Endothelial cell of umbilical vein (primary cell): Measurements from ENCODE around the gene MAST4. TPM values are rescaled to one million over a fixed set of nuclear protein-coding genes. Genes with fewer than 3 reads are reported as not detected.

Source experiments
- BruUV-seq: library from RNA; stranded (reverse); fragments of 400-500 nt; replicated peaks from 2 replicates; lab custom pipeline; 2021; lab: Mats Ljungman, UMichigan
- CTCF ChIA-PET: fragments of 300-600, 350-600 bp; sonication (Branson Sonifier 250); formaldehyde crosslinking; loops from one replicate; lab custom pipeline; 2021; ENCODE audit warnings: antibody characterized with exemption, inconsistent platforms; lab: Charles Lee
- POLR2A ChIA-PET: fragments of 300-600, 350-600 bp; sonication (Branson Sonifier 250); formaldehyde crosslinking; loops from one replicate; lab custom pipeline; 2021; ENCODE audit warnings: antibody characterized with exemption, inconsistent platforms; lab: Charles Lee
- DNase-seq: peaks from one replicate; pipeline ENCODE4 v3.0.0-alpha.2; 2011; ENCODE audit warnings: low read depth, low spot score
- FAIRE-seq: peaks from 2 replicates; lab custom pipeline; 2011; peaks lifted over from hg19 to GRCh38; lab: Jason Lieb, UNC
- H2AFZ ChIP-seq: 2 replicates; pipeline ENCODE4 v1.6.0; 2012; ENCODE audit warnings: low read depth, low read length, control low read depth, inconsistent platforms
- H3K27ac ChIP-seq: 2 replicates; pipeline ENCODE4 v1.5.1; 2011; ENCODE audit warnings: low read depth, mild to moderate bottlenecking, control low read depth, low read length, moderate library complexity; ENCODE audit not compliant: insufficient read depth
- H3K27me3 ChIP-seq, 2 experiments: 2 replicates each; pipeline versions ENCODE4 v1.6.0 to v1.6.1; 2011; ENCODE audit warnings: low read length in 2 of 2, mixed read lengths in 1 of 2; ENCODE audit not compliant: control insufficient read depth in 2 of 2, insufficient read depth in 2 of 2
- H3K36me3 ChIP-seq, 2 experiments: 2 replicates in 1 of 2; 3 replicates in 1 of 2; pipeline ENCODE4 v1.5.1; 2011; ENCODE audit warnings: low read length in 2 of 2, mild to moderate bottlenecking in 1 of 2, moderate library complexity in 1 of 2; ENCODE audit not compliant: control insufficient read depth in 2 of 2, insufficient read depth in 2 of 2; ENCODE audit errors: extremely low read depth in 1 of 2
- H3K4me1 ChIP-seq: 3 replicates; pipeline ENCODE4 v1.5.1; 2011; ENCODE audit warnings: mild to moderate bottlenecking, low read length; ENCODE audit not compliant: control insufficient read depth, insufficient read depth; ENCODE audit errors: extremely low read depth
- H3K4me2 ChIP-seq: 2 replicates; pipeline ENCODE4 v1.6.1; 2011; ENCODE audit warnings: low read length, control low read depth, mixed read lengths; ENCODE audit not compliant: insufficient read depth
- H3K4me3 ChIP-seq, 3 experiments: fragments of 200-600 bp in 1 of 3; sonication (generic), shearing (Covaris generic) in 1 of 3; replicated peaks in 1 of 3; 2 replicates each; pipeline ENCODE4 v1.5.1; 2011 to 2016; ENCODE audit warnings: control low read depth in 3 of 3, low read length in 3 of 3, mild to moderate bottlenecking in 2 of 3, inconsistent platforms in 1 of 3, low read depth in 1 of 3, moderate library complexity in 1 of 3; ENCODE audit not compliant: insufficient read depth in 1 of 3
- H3K79me2 ChIP-seq: 2 replicates; pipeline ENCODE4 v1.6.0; 2012; ENCODE audit warnings: low read length, inconsistent platforms; ENCODE audit not compliant: control insufficient read depth, insufficient read depth
- H3K9ac ChIP-seq: replicated peaks from 2 replicates; pipeline ENCODE3; 2011; ENCODE audit warnings: low read length, control low read depth; ENCODE audit not compliant: insufficient read depth; ENCODE audit errors: extremely low read depth
- H3K9me1 ChIP-seq: replicated peaks from 3 replicates; pipeline ENCODE4 v1.6.0; 2011; ENCODE audit warnings: mild to moderate bottlenecking, low read length; ENCODE audit not compliant: control insufficient read depth, insufficient read depth; ENCODE audit errors: extremely low read depth
- H3K9me3 ChIP-seq: replicated peaks from 2 replicates; pipeline ENCODE4 v1.5.1; 2012; ENCODE audit warnings: low read length, inconsistent platforms; ENCODE audit not compliant: control insufficient read depth, insufficient read depth
- H4K20me1 ChIP-seq: replicated peaks from 2 replicates; pipeline ENCODE3; 2011; ENCODE audit warnings: mild to moderate bottlenecking, low read length; ENCODE audit not compliant: control insufficient read depth, insufficient read depth; ENCODE audit errors: extremely low read depth
- EZH2 ChIP-seq: IDR thresholded peaks from 2 replicates; pipeline ENCODE4 v1.6.1; 2012; ENCODE audit warnings: borderline replicate concordance, low read depth, mild to moderate bottlenecking, moderate library complexity, low read length, inconsistent platforms; ENCODE audit not compliant: severe bottlenecking
- FOS ChIP-seq: IDR thresholded peaks from 2 replicates; pipeline ENCODE4 v1.6.1; 2011; ENCODE audit warnings: mild to moderate bottlenecking, low read length, moderate library complexity, borderline replicate concordance; ENCODE audit not compliant: insufficient read depth
- GATA2 ChIP-seq: IDR thresholded peaks from 2 replicates; pipeline ENCODE4 v1.7.0; 2011; ENCODE audit warnings: low read depth, mild to moderate bottlenecking, moderate library complexity, mixed read lengths, low read length; ENCODE audit not compliant: insufficient read length, insufficient read depth
- JUN ChIP-seq: IDR thresholded peaks from 2 replicates; pipeline ENCODE4 v1.6.1; 2011; ENCODE audit warnings: borderline replicate concordance, low read depth; ENCODE audit not compliant: insufficient read length, insufficient read depth
- MYC ChIP-seq: IDR thresholded peaks from one replicate; pipeline ENCODE4 v1.6.1; 2011; ENCODE audit warnings: mild to moderate bottlenecking, low read depth, low read length
- POLR2A ChIP-seq: IDR thresholded peaks from 2 replicates; pipeline ENCODE4 v1.6.1; 2012; ENCODE audit warnings: low read depth, mild to moderate bottlenecking, control low read depth, low read length
- POLR2AphosphoS5 ChIP-seq: IDR thresholded peaks from 2 replicates; pipeline ENCODE4 v1.6.1; 2012; ENCODE audit warnings: low read depth, mild to moderate bottlenecking, control low read depth, low read length, moderate library complexity; ENCODE audit not compliant: insufficient read depth
- dilution Hi-C: fragments of 300-500 bp; cut with MboI; formaldehyde crosslinking; loops from one replicate; pipeline ENCODE4 v1.15.0; 2019; ENCODE audit warnings: low sequenced_read_pairs; ENCODE audit not compliant: extremely low pct_ligation_motif_present
- intact Hi-C: fragments of 100-400 bp; cut with micrococcal nuclease; formaldehyde crosslinking; loops from one replicate; pipeline ENCODE4 v1.10.0; 2022
- polyA plus RNA-seq, 4 experiments: library from polyadenylated mRNA; depleted of rRNA in 3 of 4; stranded (reverse) in 3 of 4; unstranded in 1 of 4; fragments of >200 nt; gene quantifications; 2 replicates each; pipeline versions ENCODE4 v1.2.1 to v1.2.3, GENCODE V29; 2011 to 2012; ENCODE audit warnings: missing spikeins in 1 of 4
- total RNA-seq: library from RNA; stranded (reverse); gene quantifications from 2 replicates; pipeline ENCODE4 v1.2.3, GENCODE V29; 2021
- TF ChIP-seq, protein P1 (sequence below), 2 donors: IDR thresholded peaks; 1 replicate in 1 of 2; 2 replicates in 1 of 2; pipeline ENCODE4 v1.5.1; 2011; ENCODE audit warnings: low read length in 2 of 2, mild to moderate bottlenecking in 2 of 2, moderate library complexity in 2 of 2, control low read depth in 1 of 2, inconsistent platforms in 1 of 2, low read depth in 1 of 2; ENCODE audit not compliant: insufficient read depth in 1 of 2; ENCODE audit errors: extremely low read depth in 1 of 2
- TF ChIP-seq, protein P2 (sequence below): IDR thresholded peaks from 2 replicates; pipeline ENCODE4 v1.6.1; 2011; ENCODE audit not compliant: insufficient read depth, insufficient read length

Gene MAST4
- total and polyA plus RNA-seq, 2 donors (not counting 3 experiments of a cell fraction or from before 2014, with no cell fraction given) = 40.2 to 116 TPM

DNA sequence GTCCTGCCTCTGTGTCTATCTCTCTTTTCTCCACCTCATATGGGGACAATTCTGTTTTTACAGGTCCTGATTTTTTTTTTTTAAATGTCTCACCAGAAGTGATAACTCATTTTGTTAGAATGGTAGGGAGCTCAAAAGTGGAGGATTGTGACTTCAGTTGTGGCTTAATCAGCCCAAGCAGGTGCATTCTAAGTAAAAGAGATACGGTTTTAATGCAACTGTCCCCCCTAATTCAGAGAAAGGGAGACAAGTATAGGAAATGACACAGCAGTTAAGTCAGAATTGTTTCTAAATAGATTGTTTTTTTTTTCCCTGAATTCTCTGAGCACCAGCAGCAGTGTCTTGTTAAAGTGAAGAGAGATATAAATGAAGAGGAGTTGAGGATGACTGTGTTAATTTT lies 24.5 kb downstream of the MAST4 start:
- POLR2A ChIA-PET = no interaction called here
- H3K4me3 ChIP-seq = no peak overlapping the region
- H2AFZ ChIP-seq = no peak overlapping the region
- H3K9ac ChIP-seq = no peak overlapping the region
- H3K27me3 ChIP-seq = peaks cover 2 to 4% of the 10 kb centered on the region in 2 experiments
- H3K79me2 ChIP-seq = no peaks in the 10 kb centered on the region
- CTCF ChIA-PET = no interaction called here
- TF ChIP-seq JUN (no peak), POLR2AphosphoS5 (no peak), EZH2 (no peak), GATA2 (no peak), FOS (no peak), POLR2A (no peak), MYC (no peak)
- TF ChIP-seq, protein P1, sequence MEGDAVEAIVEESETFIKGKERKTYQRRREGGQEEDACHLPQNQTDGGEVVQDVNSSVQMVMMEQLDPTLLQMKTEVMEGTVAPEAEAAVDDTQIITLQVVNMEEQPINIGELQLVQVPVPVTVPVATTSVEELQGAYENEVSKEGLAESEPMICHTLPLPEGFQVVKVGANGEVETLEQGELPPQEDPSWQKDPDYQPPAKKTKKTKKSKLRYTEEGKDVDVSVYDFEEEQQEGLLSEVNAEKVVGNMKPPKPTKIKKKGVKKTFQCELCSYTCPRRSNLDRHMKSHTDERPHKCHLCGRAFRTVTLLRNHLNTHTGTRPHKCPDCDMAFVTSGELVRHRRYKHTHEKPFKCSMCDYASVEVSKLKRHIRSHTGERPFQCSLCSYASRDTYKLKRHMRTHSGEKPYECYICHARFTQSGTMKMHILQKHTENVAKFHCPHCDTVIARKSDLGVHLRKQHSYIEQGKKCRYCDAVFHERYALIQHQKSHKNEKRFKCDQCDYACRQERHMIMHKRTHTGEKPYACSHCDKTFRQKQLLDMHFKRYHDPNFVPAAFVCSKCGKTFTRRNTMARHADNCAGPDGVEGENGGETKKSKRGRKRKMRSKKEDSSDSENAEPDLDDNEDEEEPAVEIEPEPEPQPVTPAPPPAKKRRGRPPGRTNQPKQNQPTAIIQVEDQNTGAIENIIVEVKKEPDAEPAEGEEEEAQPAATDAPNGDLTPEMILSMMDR (IDR thresholded peaks at IDR 0.05; ENCODE audit: extremely low read depth in 1 of 2, insufficient read depth in 1 of 2, low read depth in 1 of 2, low read length in 2 of 2) = no peak
- TF ChIP-seq, protein P2, sequence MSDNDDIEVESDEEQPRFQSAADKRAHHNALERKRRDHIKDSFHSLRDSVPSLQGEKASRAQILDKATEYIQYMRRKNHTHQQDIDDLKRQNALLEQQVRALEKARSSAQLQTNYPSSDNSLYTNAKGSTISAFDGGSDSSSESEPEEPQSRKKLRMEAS = no peak
- no peak overlapping the region for H3K4me2 ChIP-seq
- BruUV-seq = no TSS peak
- H3K27ac ChIP-seq = no peak overlapping the region
- intact Hi-C loops (no loop called here), dilution Hi-C loops (no loop called here)
- H3K4me1 ChIP-seq = no peaks in the 10 kb centered on the region
- H3K36me3 ChIP-seq = no peaks in the 10 kb centered on the region
- no peaks in the 10 kb centered on the region for H3K9me3 ChIP-seq
- FAIRE-seq (no peak), DNase-seq (no peak)
- H3K9me1 ChIP-seq = no peaks in the 10 kb centered on the region
- H4K20me1 ChIP-seq = no peaks in the 10 kb centered on the region
